Smooth muscle cell (in vitro differentiated cells): ENCODE results near the gene LAMB2. TPM values are rescaled to one million over a fixed set of nuclear protein-coding genes. Genes with fewer than 3 reads are reported as not detected.

Source experiments
- DNase-seq: peaks from one replicate; lab custom pipeline; 2025; ENCODE audit not compliant: unreplicated experiment; lab: John Stamatoyannopoulos, UW
- H2AFZ ChIP-seq: fragments of 200-600 bp; sonication (generic); 2 replicates; pipeline ENCODE4 v1.6.0; 2016; ENCODE audit warnings: antibody characterized with exemption, low read depth, mild to moderate bottlenecking
- H3F3A ChIP-seq: fragments of 200-600 bp; sonication (generic); 2 replicates; pipeline ENCODE4 v1.6.0; 2017; ENCODE audit warnings: antibody characterized with exemption, low read depth
- H3K27ac ChIP-seq: fragments of 200-600 bp; sonication (generic); 2 replicates; pipeline ENCODE4 v1.5.1; 2016; ENCODE audit warnings: low read depth, mild to moderate bottlenecking
- H3K27me3 ChIP-seq: fragments of 200-600 bp; sonication (generic); 2 replicates; pipeline ENCODE4 v1.6.1; 2016; ENCODE audit warnings: low read depth, mild to moderate bottlenecking
- H3K36me3 ChIP-seq: fragments of 200-600 bp; sonication (generic); 2 replicates; pipeline ENCODE4 v1.5.1; 2016; ENCODE audit warnings: low read depth
- H3K4me1 ChIP-seq: fragments of 200-600 bp; sonication (generic); 2 replicates; pipeline ENCODE4 v1.5.1; 2016; ENCODE audit warnings: low read depth
- H3K4me2 ChIP-seq: fragments of 200-600 bp; sonication (generic); 2 replicates; pipeline ENCODE4 v1.6.0; 2016; ENCODE audit warnings: mild to moderate bottlenecking
- H3K4me3 ChIP-seq: fragments of 200-600 bp; sonication (generic); 2 replicates; pipeline ENCODE4 v1.5.1; 2016; ENCODE audit warnings: mild to moderate bottlenecking
- H3K79me2 ChIP-seq: fragments of 200-600 bp; sonication (generic); 2 replicates; pipeline ENCODE4 v1.6.0; 2016; ENCODE audit warnings: low read depth, mild to moderate bottlenecking
- H3K9ac ChIP-seq: fragments of 200-600 bp; sonication (generic); 2 replicates; pipeline ENCODE4 v1.6.0; 2016; ENCODE audit warnings: low read depth
- H3K9me3 ChIP-seq: fragments of 200-600 bp; sonication (generic); replicated peaks from 2 replicates; pipeline ENCODE4 v1.5.1; 2016; ENCODE audit warnings: low read depth
- H4K20me1 ChIP-seq: fragments of 200-600 bp; sonication (generic); 2 replicates; pipeline ENCODE4 v1.6.0; 2016; ENCODE audit warnings: low read depth
- WGBS: methylation state at CpG from one replicate; pipeline ENCODE4 v1.1.7; 2016; ENCODE audit warnings: low lambda C conversion rate; 5-methylcytosine and 5-hydroxymethylcytosine counted together
- polyA plus RNA-seq: library from polyadenylated mRNA; unstranded; fragments of >200 nt; fragmentation: Nextera tagmentation; extraction: Ambion mirVana; gene quantifications from 2 replicates; pipeline ENCODE4 v1.2.1, GENCODE V29; 2016
- total RNA-seq: library from RNA; depleted of rRNA; stranded (reverse); fragments of >200 nt; gene quantifications from 2 replicates; pipeline ENCODE4 v1.2.3, GENCODE V29; 2014
- TF ChIP-seq, protein P1 (sequence below): fragments of 200-600 bp; sonication (generic); IDR thresholded peaks from 2 replicates; pipeline ENCODE4 v1.5.1; 2017; ENCODE audit warnings: borderline replicate concordance, mild to moderate bottlenecking, antibody characterized with exemption; ENCODE audit not compliant: insufficient read depth, poor library complexity, severe bottlenecking

LAMB2 gene
- total and polyA plus RNA-seq, 2 experiments from 2014 or later: 456 to 503 TPM

DNA sequence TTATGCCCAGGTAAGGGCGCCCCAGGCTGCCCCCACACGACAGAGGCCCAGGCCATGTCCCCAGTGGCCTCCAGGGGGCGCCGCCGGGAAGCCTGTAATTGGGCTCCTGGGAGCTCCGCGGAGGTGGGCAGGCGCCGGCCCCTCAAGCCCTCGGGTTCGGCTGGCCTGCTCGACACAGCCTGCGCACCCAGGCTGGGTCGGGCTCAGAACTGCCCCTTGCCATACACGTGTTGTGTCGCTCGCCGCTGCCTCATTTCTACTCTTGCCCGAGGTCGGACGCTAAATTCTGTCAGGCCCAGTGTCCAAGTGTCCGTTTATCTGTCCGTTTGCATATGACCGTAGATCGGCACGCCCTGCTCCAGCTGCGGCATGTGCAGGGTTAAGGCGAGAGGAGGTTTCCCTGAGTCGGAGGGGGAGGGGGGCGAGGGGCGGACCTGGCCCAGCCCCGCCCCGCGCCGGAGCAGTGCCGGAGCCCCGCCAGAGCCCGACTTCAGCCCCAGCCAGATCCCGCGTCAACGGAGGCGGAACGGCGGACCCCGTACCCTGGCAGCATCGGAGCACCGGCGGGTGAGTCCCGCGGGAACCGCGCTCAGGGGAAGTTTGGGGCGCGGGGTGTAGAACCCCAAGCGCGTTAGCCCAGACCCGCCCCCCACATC, 38.4 kb upstream of the LAMB2 start, which contains the start of gene KLHDC8B:
KLHDC8B (plus strand) TSS at position 480 of the 656 bp plus-strand sequence. CDS start 1,172 bp downstream, outside the sequence.
- TF ChIP-seq, protein P1, sequence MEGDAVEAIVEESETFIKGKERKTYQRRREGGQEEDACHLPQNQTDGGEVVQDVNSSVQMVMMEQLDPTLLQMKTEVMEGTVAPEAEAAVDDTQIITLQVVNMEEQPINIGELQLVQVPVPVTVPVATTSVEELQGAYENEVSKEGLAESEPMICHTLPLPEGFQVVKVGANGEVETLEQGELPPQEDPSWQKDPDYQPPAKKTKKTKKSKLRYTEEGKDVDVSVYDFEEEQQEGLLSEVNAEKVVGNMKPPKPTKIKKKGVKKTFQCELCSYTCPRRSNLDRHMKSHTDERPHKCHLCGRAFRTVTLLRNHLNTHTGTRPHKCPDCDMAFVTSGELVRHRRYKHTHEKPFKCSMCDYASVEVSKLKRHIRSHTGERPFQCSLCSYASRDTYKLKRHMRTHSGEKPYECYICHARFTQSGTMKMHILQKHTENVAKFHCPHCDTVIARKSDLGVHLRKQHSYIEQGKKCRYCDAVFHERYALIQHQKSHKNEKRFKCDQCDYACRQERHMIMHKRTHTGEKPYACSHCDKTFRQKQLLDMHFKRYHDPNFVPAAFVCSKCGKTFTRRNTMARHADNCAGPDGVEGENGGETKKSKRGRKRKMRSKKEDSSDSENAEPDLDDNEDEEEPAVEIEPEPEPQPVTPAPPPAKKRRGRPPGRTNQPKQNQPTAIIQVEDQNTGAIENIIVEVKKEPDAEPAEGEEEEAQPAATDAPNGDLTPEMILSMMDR: peak; percentile 96
- peak; percentile 89 for DNase-seq
- Histone ChIP-seq H2AFZ (peak within 1 kb of the TSS; percentile 97), H3K9me3 (no peaks in the 10 kb centered on the region), H3K4me1 (peaks cover 32% of the 10 kb centered on the region), H3K27ac (peak within 1 kb of the TSS; percentile 54), H3K36me3 (no peaks in the 10 kb centered on the region), H3K4me3 (peak within 1 kb of the TSS; percentile 85), H3K4me2 (peak within 1 kb of the TSS; percentile 95), H4K20me1 (no peaks in the 10 kb centered on the region), H3K79me2 (peaks cover 27% of the 10 kb centered on the region), H3F3A (no peaks in the 10 kb centered on the region), H3K27me3 (no peaks in the 10 kb centered on the region), H3K9ac (peak within 1 kb of the TSS; percentile 81)
- WGBS: under 1% methylated on average over 45 of the region's 57 CpGs

DNA sequence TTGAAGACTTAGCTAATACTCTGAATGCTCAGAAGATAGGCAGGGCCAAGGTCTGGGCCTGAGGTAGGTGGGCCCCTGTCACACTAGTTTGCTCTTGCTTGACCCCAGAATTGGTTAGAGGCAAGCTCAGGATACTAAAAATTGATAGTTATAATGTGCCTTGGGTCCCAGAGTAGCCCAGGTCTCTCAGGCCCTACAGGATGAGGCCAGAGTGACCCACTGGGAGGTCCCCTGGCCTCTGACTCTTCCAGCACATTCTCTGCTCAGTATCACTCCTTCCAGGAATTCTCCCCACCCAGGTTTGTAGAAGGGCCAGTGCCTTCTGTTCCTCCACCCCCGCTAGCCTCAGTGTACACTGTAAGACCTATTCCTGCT, 37.9 kb upstream of the LAMB2 start:
- WGBS: 40% methylated on average over 1 of the region's 1 CpG
- no peaks in the 10 kb centered on the region for H3K9me3 ChIP-seq

DNA sequence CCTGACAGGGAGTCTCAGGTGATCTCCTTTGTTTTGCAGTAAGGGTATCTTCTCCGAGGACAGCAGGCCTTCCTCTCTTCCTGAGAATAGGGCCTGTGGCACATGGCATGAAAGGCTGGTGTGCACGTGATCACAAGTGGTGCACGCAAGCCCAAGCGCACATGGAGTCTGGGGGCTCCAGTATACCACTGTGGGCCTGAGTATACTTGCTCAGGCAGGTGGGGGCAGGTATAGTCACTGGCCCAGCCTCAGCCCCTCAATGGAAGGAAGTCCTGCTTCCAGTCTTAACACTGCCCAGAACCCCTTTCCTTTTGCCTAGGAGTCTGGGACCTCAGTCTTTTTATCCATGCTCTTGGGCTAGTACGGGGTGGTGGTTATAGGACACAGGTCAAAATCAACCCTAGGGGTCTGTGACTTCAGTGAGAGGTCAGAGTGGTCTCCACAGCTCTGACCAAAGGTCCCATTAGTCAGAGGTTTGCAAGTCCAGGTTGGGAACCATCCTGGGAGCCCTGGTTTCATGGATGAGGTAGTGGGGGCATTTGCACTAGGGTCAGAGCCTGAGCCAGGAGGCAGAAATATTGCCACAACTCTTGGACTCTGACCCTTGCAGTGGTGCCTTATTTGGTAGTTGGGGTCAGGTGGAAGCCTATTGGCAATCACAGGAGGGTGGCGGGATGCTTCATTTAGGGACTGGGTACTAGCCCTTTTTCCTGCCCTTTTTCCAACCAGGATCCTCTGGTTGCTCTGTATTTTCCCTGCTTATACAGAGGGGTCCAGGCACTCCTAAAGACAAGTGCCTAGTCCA, 34.1 kb upstream of the LAMB2 start:
- H3K4me3 ChIP-seq: peak overlapping the region; percentile 74
- H3K9me3 ChIP-seq: no peaks in the 10 kb centered on the region
- no peak for DNase-seq
- H3F3A ChIP-seq: no peaks in the 10 kb centered on the region
- H3K36me3 ChIP-seq: no peaks in the 10 kb centered on the region
- 91% methylated on average over 6 of the region's 6 CpGs for WGBS
- H3K27me3 ChIP-seq: no peaks in the 10 kb centered on the region
- H3K27ac ChIP-seq: no peak overlapping the region
- TF ChIP-seq, protein P1: no peak
- H3K9ac ChIP-seq: no peak overlapping the region
- H4K20me1 ChIP-seq: peaks cover 10% of the 10 kb centered on the region
- peak overlapping the region; percentile 85 for H2AFZ ChIP-seq
- H3K4me2 ChIP-seq: peak overlapping the region; percentile 97
- peaks cover 10% of the 10 kb centered on the region for H3K4me1 ChIP-seq
- H3K79me2 ChIP-seq: peaks cover 32% of the 10 kb centered on the region

More for the DNA sequence above, 37.9 kb upstream of the LAMB2 start:
- H3F3A ChIP-seq: no peaks in the 10 kb centered on the region
- H3K9ac ChIP-seq: peak overlapping the region; percentile 81
- no peaks in the 10 kb centered on the region for H3K27me3 ChIP-seq
- H3K27ac ChIP-seq: peak overlapping the region; percentile 54
- peaks cover 31% of the 10 kb centered on the region for H3K79me2 ChIP-seq
- DNase-seq: no peak
- TF ChIP-seq, protein P1: no peak
- H3K36me3 ChIP-seq: no peaks in the 10 kb centered on the region
- peak overlapping the region; percentile 85 for H3K4me3 ChIP-seq
- H4K20me1 ChIP-seq: no peaks in the 10 kb centered on the region
- peak overlapping the region; percentile 97 for H2AFZ ChIP-seq
- peaks cover 32% of the 10 kb centered on the region for H3K4me1 ChIP-seq
- H3K4me2 ChIP-seq: peak overlapping the region; percentile 95
